H9 (cell line): ENCODE measurements around the gene CCDC187. TPM values are rescaled to one million over a fixed set of nuclear protein-coding genes. Genes with fewer than 3 reads are reported as not detected.

ENCODE experiments used
- DNase-seq: peaks from one replicate; pipeline ENCODE4 v3.0.0-alpha.2; 2017
- H2AFZ ChIP-seq: one replicate; pipeline ENCODE4 v1.6.1; 2013; ENCODE audit warnings: mild to moderate bottlenecking, low read length, control low read depth, moderate library complexity
- H2AK5ac ChIP-seq: 2 replicates; pipeline ENCODE4 v1.6.1; 2013; ENCODE audit warnings: low read length, control low read depth, mixed read lengths; ENCODE audit not compliant: insufficient read length
- H2BK120ac ChIP-seq: one replicate; pipeline ENCODE4 v1.6.1; 2013; ENCODE audit warnings: low read depth, mild to moderate bottlenecking, low read length, control low read depth, inconsistent platforms; ENCODE audit not compliant: poor library complexity, severe bottlenecking
- H2BK12ac ChIP-seq: 2 replicates; pipeline ENCODE4 v1.6.1; 2013; ENCODE audit warnings: low read length, control low read depth, mixed read lengths, low read depth; ENCODE audit not compliant: insufficient read length
- H2BK15ac ChIP-seq: 2 replicates; pipeline ENCODE4 v1.6.1; 2013; ENCODE audit warnings: low read depth, low read length, control low read depth
- H2BK20ac ChIP-seq: one replicate; pipeline ENCODE4 v1.6.1; 2013; ENCODE audit warnings: low read depth, mild to moderate bottlenecking, low read length, control low read depth, inconsistent platforms; ENCODE audit not compliant: poor library complexity, severe bottlenecking
- H2BK5ac ChIP-seq: 2 replicates; pipeline ENCODE4 v1.6.1; 2013; ENCODE audit warnings: low read length, control low read depth, mixed read lengths; ENCODE audit not compliant: insufficient read length
- H3K14ac ChIP-seq: 2 replicates; pipeline ENCODE4 v1.6.1; 2013; ENCODE audit warnings: low read length, control low read depth; ENCODE audit not compliant: insufficient read depth
- H3K18ac ChIP-seq: 2 replicates; pipeline ENCODE4 v1.6.1; 2013; ENCODE audit warnings: low read depth, mild to moderate bottlenecking, mixed read lengths, low read length, control low read depth; ENCODE audit not compliant: insufficient read length
- H3K23ac ChIP-seq: 2 replicates; pipeline ENCODE4 v1.6.1; 2013; ENCODE audit warnings: low read length, control low read depth, mixed read lengths, low read depth; ENCODE audit not compliant: insufficient read length
- H3K23me2 ChIP-seq: 2 replicates; pipeline ENCODE4 v1.6.1; 2013; ENCODE audit warnings: low read depth, mild to moderate bottlenecking, mixed read lengths, low read length, control low read depth; ENCODE audit not compliant: insufficient read length, poor library complexity, severe bottlenecking
- H3K27ac ChIP-seq: 2 replicates; pipeline ENCODE4 v1.5.1; 2013; ENCODE audit warnings: low read length, control low read depth, mixed read lengths, low read depth; ENCODE audit not compliant: insufficient read length
- H3K27me3 ChIP-seq: 2 replicates; pipeline ENCODE4 v1.6.1; 2013; ENCODE audit warnings: low read length, control low read depth, inconsistent platforms; ENCODE audit not compliant: insufficient read depth
- H3K4ac ChIP-seq: 2 replicates; pipeline ENCODE4 v1.6.1; 2013; ENCODE audit warnings: low read depth, mild to moderate bottlenecking, control low read depth, inconsistent platforms, low read length, moderate library complexity
- H3K4me1 ChIP-seq: 2 replicates; pipeline ENCODE4 v1.6.1; 2013; ENCODE audit warnings: low read length, control low read depth, inconsistent platforms; ENCODE audit not compliant: insufficient read depth
- H3K4me2 ChIP-seq: 2 replicates; pipeline ENCODE4 v1.6.1; 2013; ENCODE audit warnings: low read length, control low read depth, mixed read lengths; ENCODE audit not compliant: insufficient read length, insufficient read depth
- H3K56ac ChIP-seq: 2 replicates; pipeline ENCODE4 v1.6.1; 2013; ENCODE audit warnings: low read depth, mild to moderate bottlenecking, mixed read lengths, low read length, control low read depth; ENCODE audit not compliant: insufficient read length
- H3K79me1 ChIP-seq: 2 replicates; pipeline ENCODE4 v1.6.1; 2013; ENCODE audit warnings: low read depth, mild to moderate bottlenecking, moderate library complexity, low read length, control low read depth, inconsistent platforms; ENCODE audit not compliant: insufficient read depth, poor library complexity, severe bottlenecking
- H3K79me2 ChIP-seq: 2 replicates; pipeline ENCODE4 v1.6.1; 2013; ENCODE audit warnings: low read length, control low read depth, inconsistent platforms; ENCODE audit not compliant: insufficient read depth
- H3K9ac ChIP-seq: 2 replicates; pipeline ENCODE4 v1.6.1; 2013; ENCODE audit warnings: low read length, control low read depth, mixed read lengths; ENCODE audit not compliant: insufficient read length; ENCODE audit errors: extremely low read depth
- H3K9me3 ChIP-seq: one replicate; pipeline ENCODE4 v1.6.1; 2013; ENCODE audit warnings: low read depth, low read length, inconsistent platforms; ENCODE audit not compliant: control insufficient read depth
- H3T11ph ChIP-seq: one replicate; pipeline ENCODE4 v1.6.1; 2013; ENCODE audit warnings: mild to moderate bottlenecking, low read length, control low read depth, inconsistent platforms
- H4K20me1 ChIP-seq: one replicate; pipeline ENCODE4 v1.6.1; 2013; ENCODE audit not compliant: control insufficient read depth, insufficient read length, insufficient read depth
- H4K5ac ChIP-seq: 2 replicates; pipeline ENCODE4 v1.6.1; 2013; ENCODE audit warnings: low read depth, mild to moderate bottlenecking, mixed read lengths, low read length, control low read depth; ENCODE audit not compliant: insufficient read length
- H4K8ac ChIP-seq: replicated peaks from 2 replicates; pipeline ENCODE4 v1.6.1; 2013; ENCODE audit warnings: low read length, control low read depth, mixed read lengths, low read depth; ENCODE audit not compliant: insufficient read length
- H4K91ac ChIP-seq: 2 replicates; pipeline ENCODE4 v1.6.1; 2013; ENCODE audit warnings: low read depth, mild to moderate bottlenecking, moderate library complexity, mixed read lengths, low read length, control low read depth; ENCODE audit not compliant: insufficient read length
- H3K27ac Mint-ChIP-seq, 3 experiments: 2 replicates in 2 of 3; 3 replicates in 1 of 3; pipeline ENCODE4 v1.8.0; 2020 to 2021; ENCODE audit warnings: mixed read lengths in 3 of 3, mild to moderate bottlenecking in 1 of 3, moderate library complexity in 1 of 3
- H3K27me3 Mint-ChIP-seq: 2 replicates; pipeline ENCODE4 v1.8.0; 2021; ENCODE audit warnings: low read depth, mild to moderate bottlenecking, moderate library complexity, mixed read lengths
- H3K36me3 Mint-ChIP-seq, 3 experiments: 2 replicates in 2 of 3; 3 replicates in 1 of 3; pipeline ENCODE4 v1.8.0; 2020 to 2021; ENCODE audit warnings: low read depth in 3 of 3, mixed read lengths in 3 of 3; ENCODE audit not compliant: insufficient read depth in 1 of 3
- H3K4me1 Mint-ChIP-seq, 2 experiments: 2 replicates each; pipeline ENCODE4 v1.8.0; 2020; ENCODE audit warnings: mixed read lengths in 2 of 2
- H3K4me3 Mint-ChIP-seq, 2 experiments: 2 replicates in 1 of 2; 3 replicates in 1 of 2; pipeline ENCODE4 v1.8.0; 2020 to 2021; ENCODE audit warnings: mild to moderate bottlenecking in 2 of 2, mixed read lengths in 2 of 2, moderate library complexity in 1 of 2
- H3K9me3 Mint-ChIP-seq, 2 experiments: 2 replicates in 1 of 2; 3 replicates in 1 of 2; pipeline ENCODE4 v1.8.0; 2020; ENCODE audit warnings: mild to moderate bottlenecking in 2 of 2, mixed read lengths in 2 of 2, moderate library complexity in 1 of 2
- WGBS: extraction: QIAGEN DNeasy Blood & Tissue Kit; methylation state at CpG from one replicate; pipeline ENCODE4 v1.1.7; 2013; ENCODE audit warnings: missing lambda C conversion rate, low lambda C conversion rate, mixed read lengths; ENCODE audit not compliant: insufficient read length; ENCODE audit errors: extremely low coverage; 5-methylcytosine and 5-hydroxymethylcytosine counted together
- total RNA-seq: library from RNA; stranded (reverse); gene quantifications from 2 replicates; pipeline ENCODE4 v1.2.1, GENCODE V29; 2021
- TF ChIP-seq, protein P1 (sequence below): fragments of 200-600 bp; sonication (generic); conservative IDR thresholded peaks from 3 replicates; pipeline ENCODE4 v1.8.0; 2021; ENCODE audit warnings: antibody characterized with exemption, mild to moderate bottlenecking

The CCDC187 gene
- total RNA-seq, 1 experiment from 2014 or later: 0.07 TPM

DNA sequence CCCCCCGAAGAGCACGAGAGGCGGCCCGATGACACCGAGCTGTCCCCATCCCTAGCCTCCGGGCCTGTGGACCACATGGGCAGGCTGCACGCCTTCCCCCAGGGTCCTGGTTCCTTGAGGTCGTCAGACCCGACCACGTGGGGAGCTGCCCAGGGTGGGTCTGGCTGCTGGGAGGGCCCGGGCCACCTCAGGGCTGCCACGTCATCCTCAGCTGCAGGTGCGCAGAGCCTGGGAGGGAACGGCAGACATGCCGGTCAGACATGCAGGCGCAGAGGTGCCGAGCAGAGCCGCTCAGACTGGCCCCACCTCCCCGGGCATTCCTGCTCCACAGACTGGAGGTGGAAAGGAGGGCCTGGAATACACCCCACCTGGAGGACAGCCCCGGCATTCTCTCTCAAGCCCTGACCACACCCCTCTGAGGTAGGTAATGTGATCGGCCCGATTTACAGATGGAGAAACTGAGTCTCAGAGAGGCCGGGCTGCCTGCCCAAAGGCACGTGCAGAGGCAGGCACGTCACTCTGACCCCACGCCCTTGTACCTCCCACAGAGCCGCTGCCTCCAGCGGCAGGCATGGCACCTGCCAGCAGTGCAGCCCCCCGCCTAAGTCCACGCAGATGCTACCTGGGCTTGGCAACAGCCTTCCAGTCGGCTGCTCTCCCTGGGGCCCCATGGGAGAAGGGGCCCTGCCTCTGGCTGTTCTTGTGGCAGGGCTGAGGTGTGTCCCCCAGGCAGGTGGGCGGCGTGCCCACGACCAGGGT is 649 bp downstream of the CCDC187 start:
- H3K9ac ChIP-seq: no peak overlapping the region
- no CpG with 5 or more reads among the region's 34 CpGs for WGBS
- H3K79me1 ChIP-seq: no peaks in the 10 kb centered on the region
- no peak overlapping the region for H3K27ac Mint-ChIP-seq
- H3K23ac ChIP-seq: no peak overlapping the region
- H4K20me1 ChIP-seq: no peaks in the 10 kb centered on the region
- H2BK20ac ChIP-seq: no peak overlapping the region
- no peak overlapping the region for H3K18ac ChIP-seq
- no peak overlapping the region for H2AK5ac ChIP-seq
- H3K79me2 ChIP-seq: no peaks in the 10 kb centered on the region
- H3K9me3 Mint-ChIP-seq: no peaks in the 10 kb centered on the region
- H3K27me3 Mint-ChIP-seq: no peaks in the 10 kb centered on the region
- H3K23me2 ChIP-seq: no peaks in the 10 kb centered on the region
- no peaks in the 10 kb centered on the region for H3K4me1 Mint-ChIP-seq
- no peak overlapping the region for H3K27ac ChIP-seq
- H3K36me3 Mint-ChIP-seq: no peaks in the 10 kb centered on the region
- H3K4me3 Mint-ChIP-seq: no peak overlapping the region
- H3T11ph ChIP-seq: no peak overlapping the region
- H3K4me2 ChIP-seq: no peak overlapping the region
- H2BK120ac ChIP-seq: no peak overlapping the region
- H2BK15ac ChIP-seq: no peak overlapping the region
- no peak overlapping the region for H4K91ac ChIP-seq
- H3K9me3 ChIP-seq: no peaks in the 10 kb centered on the region
- H3K56ac ChIP-seq: no peak overlapping the region
- no peak overlapping the region for H2BK12ac ChIP-seq
- no peak overlapping the region for H3K4ac ChIP-seq
- H4K5ac ChIP-seq: no peak overlapping the region
- DNase-seq: no peak
- TF ChIP-seq, protein P1, sequence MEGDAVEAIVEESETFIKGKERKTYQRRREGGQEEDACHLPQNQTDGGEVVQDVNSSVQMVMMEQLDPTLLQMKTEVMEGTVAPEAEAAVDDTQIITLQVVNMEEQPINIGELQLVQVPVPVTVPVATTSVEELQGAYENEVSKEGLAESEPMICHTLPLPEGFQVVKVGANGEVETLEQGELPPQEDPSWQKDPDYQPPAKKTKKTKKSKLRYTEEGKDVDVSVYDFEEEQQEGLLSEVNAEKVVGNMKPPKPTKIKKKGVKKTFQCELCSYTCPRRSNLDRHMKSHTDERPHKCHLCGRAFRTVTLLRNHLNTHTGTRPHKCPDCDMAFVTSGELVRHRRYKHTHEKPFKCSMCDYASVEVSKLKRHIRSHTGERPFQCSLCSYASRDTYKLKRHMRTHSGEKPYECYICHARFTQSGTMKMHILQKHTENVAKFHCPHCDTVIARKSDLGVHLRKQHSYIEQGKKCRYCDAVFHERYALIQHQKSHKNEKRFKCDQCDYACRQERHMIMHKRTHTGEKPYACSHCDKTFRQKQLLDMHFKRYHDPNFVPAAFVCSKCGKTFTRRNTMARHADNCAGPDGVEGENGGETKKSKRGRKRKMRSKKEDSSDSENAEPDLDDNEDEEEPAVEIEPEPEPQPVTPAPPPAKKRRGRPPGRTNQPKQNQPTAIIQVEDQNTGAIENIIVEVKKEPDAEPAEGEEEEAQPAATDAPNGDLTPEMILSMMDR: no peak
- no peak overlapping the region for H2AFZ ChIP-seq
- H4K8ac ChIP-seq: no peak overlapping the region
- no peak overlapping the region for H2BK5ac ChIP-seq
- no peak overlapping the region; the same call in 1 of the 2 replicates for H3K14ac ChIP-seq
- no peaks in the 10 kb centered on the region for H3K4me1 ChIP-seq
- no peaks in the 10 kb centered on the region for H3K27me3 ChIP-seq
